ENCODE results near the gene LRRC39.

The LRRC39 gene

GRCh38 chr1:100147875-100148274 lies 30.2 kb downstream of the LRRC39 start:
- DNase-seq (ENCODE audit: low read depth in 2 of 2): no peak

GRCh38 chr1:100146958-100147357 lies 31.1 kb downstream of the LRRC39 start:
- no peak for DNase-seq (ENCODE audit: low read depth in 2 of 2)

- DNase-seq (ENCODE audit: low read depth in 2 of 2): no peak
Measured at GRCh38 chr1:100145116-100145515, 32.9 kb downstream of the LRRC39 start.

- DNase-seq (ENCODE audit: low read depth in 2 of 2): no peak
Measured at GRCh38 chr1:100142343-100142742, 35.7 kb downstream of the LRRC39 start.

GRCh38 chr1:100141192-100141591 lies 36.9 kb downstream of the LRRC39 start:
- DNase-seq (ENCODE audit: low read depth in 2 of 2): no peak

- DNase-seq (ENCODE audit: low read depth in 2 of 2): no peak
Measured at GRCh38 chr1:100137602-100138001, 40.5 kb downstream of the LRRC39 start.

DNA sequence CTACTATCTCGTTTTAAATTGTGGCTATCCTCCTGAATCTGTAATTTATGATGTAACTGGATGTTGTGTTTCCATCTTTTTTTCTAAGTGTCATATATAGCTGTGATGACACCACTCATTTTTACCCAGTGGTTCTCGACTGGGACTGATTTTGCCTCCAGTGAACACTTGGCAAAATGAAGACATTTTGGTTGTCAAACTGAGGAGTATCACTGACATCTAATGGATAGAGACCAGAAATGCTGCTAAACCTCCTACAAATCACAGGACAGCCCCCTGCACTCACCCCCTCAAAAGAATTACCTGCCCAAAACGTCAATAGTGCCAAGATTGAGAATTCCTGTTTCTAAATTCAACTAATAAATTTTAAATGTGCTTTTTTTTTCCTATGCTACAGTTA lies 43.2 kb downstream of the LRRC39 start:
- DNase-seq (ENCODE audit: low read depth in 2 of 2): no peak

GRCh38 chr1:100132566-100133477 lies 45.2 kb downstream of the LRRC39 start, which contains the start of the genes SASS6 and TRMT13:
TSS of gene SASS6 (minus strand) at chr1:100132930. CDS start at chr1:100132814, 116 bp downstream.
TSS of gene TRMT13 (plus strand) at chr1:100133163. CDS start at chr1:100133169, 6 bp downstream.
- DNase-seq (ENCODE audit: low read depth in 2 of 2): peak; percentile 92 to 96

DNA sequence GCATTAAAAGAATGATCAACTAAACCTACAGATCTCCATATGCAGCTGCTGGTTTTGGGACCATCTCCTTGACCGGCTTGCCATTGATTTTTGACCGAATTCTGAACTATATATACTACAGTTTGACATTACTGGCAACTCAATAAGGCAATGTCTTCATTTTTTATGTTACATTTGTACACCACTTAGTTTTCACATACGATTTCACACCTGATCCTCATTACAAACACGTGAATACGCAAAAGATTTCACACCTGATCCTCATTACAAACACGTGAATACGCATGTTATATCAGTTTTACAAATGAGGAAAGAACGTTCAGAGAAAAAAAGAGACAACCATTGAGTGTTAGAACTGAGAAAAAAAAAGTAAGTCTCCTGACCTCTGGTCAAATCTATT lies 46.4 kb downstream of the LRRC39 start:
- DNase-seq (ENCODE audit: low read depth in 2 of 2): no peak

GRCh38 chr1:100130552-100131077 lies 47.4 kb downstream of the LRRC39 start:
- DNase-seq (ENCODE audit: low read depth in 2 of 2): no peak

DNA sequence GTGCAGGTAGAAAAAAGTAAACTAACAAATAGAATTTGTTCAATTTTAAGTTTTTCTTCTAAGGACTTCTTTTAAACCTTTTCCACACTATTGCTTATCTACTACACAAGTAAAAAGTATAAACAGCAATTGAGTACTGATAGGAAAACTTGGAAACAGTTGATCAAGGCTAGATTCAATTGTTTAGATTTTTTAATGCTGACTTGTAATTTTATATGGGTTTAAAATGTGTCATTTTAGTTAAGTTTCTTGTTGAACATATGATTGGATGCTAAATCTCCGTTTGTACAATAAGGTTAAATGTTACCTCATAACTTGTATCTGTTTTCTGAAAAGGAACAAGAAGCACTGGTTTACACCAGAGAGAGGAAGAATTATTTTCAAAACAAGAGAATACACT lies 50.8 kb downstream of the LRRC39 start:
- no peak for DNase-seq (ENCODE audit: low read depth in 2 of 2)

DNA sequence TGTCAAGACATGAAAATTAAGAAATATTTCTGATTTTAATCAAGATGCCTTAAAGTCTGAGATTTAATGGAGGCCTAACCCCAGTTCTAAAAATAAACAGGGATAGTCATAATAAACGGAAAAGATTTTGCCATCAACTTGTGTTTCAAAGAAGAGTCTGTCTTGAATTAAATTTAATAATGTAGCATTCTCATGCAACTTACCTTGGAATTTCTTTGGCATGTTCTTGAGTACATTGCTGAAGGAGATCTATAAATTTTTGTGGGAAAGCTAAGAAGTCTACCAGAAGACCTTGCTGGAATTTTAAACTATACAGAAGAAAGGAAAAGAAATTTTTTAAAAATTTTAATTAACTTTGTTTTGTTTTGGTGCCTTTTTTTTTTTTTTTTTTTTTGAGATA lies 55.9 kb downstream of the LRRC39 start:
- DNase-seq (ENCODE audit: low read depth in 2 of 2): no peak

GRCh38 chr1:100115524-100115923 lies 62.5 kb downstream of the LRRC39 start:
- DNase-seq (ENCODE audit: low read depth in 2 of 2): no peak

DNA sequence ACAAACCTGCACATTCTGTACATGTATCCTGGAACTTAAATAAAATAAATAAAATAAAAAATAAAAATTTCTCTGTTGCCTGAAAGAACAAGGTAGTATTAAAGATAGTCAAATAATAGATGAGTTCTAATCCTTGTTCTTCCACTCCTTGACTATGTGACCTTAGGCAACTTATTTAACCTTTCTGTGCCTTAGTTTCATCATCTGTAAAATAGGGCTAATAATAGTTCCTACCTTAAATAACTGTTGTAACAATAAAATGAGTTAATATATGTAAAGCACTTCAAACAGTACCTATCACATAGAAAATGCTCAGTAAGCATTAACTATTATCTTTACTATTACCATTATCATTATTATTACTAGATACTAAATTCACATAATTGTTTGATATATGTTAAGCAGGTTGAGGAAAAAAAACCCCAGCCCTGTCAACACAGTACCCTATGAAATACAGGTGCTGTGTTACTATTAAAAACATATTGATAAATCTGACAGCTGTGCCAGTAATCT lies 68.4 kb downstream of the LRRC39 start:
- DNase-seq (ENCODE audit: low read depth in 2 of 2): no peak

DNA sequence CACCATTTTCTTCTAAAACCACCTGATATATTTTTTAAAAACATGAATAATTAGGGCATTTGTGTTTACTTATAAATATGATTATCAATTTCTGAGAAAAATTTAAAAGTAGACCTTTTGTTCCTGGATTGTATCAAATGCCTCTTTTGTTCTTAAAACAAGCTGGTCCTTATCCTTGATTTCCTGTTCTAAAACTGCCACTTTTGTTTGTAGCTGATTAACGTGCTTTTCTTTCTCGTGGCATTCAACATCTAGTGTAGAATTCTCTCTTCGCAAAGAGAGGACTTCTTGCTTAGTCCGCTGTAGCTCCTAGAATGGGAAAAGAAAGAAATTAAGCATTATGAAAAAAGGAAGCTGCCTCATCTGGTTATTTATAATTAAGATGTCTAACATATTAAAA lies 70.4 kb downstream of the LRRC39 start:
- DNase-seq (ENCODE audit: low read depth in 2 of 2): no peak

DNA sequence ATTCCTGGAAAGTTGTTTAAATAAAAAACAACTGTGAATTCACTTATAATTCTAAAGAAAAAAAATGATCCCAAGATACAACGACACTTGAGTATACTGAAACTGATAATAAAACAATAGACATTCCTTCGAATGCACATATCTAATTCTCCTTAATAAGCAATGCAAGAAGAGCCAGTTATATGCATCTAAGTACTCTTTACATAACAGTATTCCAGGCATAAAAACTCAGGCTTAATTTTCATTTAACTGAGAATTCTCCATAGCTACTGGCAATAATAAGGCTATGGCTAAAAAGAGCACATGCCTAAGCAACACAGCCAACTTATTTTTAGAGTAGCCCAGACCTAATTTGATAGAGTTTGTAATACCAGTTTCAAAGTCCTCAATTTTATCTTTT lies 76.5 kb downstream of the LRRC39 start:
- no peak for DNase-seq (ENCODE audit: low read depth in 2 of 2)

GRCh38 chr1:100100202-100100601 lies 77.9 kb downstream of the LRRC39 start:
- no peak for DNase-seq (ENCODE audit: low read depth in 2 of 2)
